GM23338 (cell line): ENCODE measurements around the gene NT5M. TPM values are rescaled to one million over a fixed set of nuclear protein-coding genes. Genes with fewer than 3 reads are reported as not detected.
"Not testable (repeated sequence)": the region's sequence is repeated elsewhere in the genome, so short reads cannot be mapped to it uniquely, and the experiment has no call there.

Source experiments
- ATAC-seq: fragments of 200-7000 bp; cut with Tn5 transposase; 3 replicates; pipeline ENCODE4 v1.9.1; 2020
- DNase-seq: peaks from one replicate; pipeline ENCODE4 v3.0.0-alpha.2; 2015; ENCODE audit warnings: low spot score
- H2AFZ ChIP-seq: fragments of 200-600 bp; sonication (generic); 2 replicates; pipeline ENCODE4 v1.8.0; 2016; ENCODE audit warnings: antibody characterized with exemption, mild to moderate bottlenecking, moderate library complexity
- H3F3A ChIP-seq: fragments of 200-600 bp; sonication (generic); replicated peaks from 2 replicates; pipeline ENCODE4 v1.8.0; 2017; ENCODE audit warnings: antibody characterized with exemption, mixed run types, low read depth
- H3K27ac ChIP-seq: fragments of 200-600 bp; sonication (generic); 2 replicates; pipeline ENCODE4 v1.6.1; 2016; ENCODE audit warnings: low read depth
- H3K27me3 ChIP-seq: fragments of 200-600 bp; sonication (generic); 2 replicates; pipeline ENCODE4 v1.8.0; 2016; ENCODE audit warnings: mild to moderate bottlenecking, mixed run types, moderate library complexity; ENCODE audit not compliant: insufficient read depth
- H3K36me3 ChIP-seq: fragments of 200-600 bp; sonication (generic); 2 replicates; pipeline ENCODE4 v1.8.0; 2016; ENCODE audit warnings: mild to moderate bottlenecking; ENCODE audit not compliant: insufficient read depth
- H3K4me1 ChIP-seq: fragments of 200-600 bp; sonication (generic); 2 replicates; pipeline ENCODE4 v1.8.0; 2016; ENCODE audit warnings: mild to moderate bottlenecking, moderate library complexity; ENCODE audit not compliant: insufficient read depth
- H3K4me2 ChIP-seq: fragments of 200-600 bp; sonication (generic); 2 replicates; pipeline ENCODE4 v1.7.1; 2017; ENCODE audit warnings: mixed run types
- H3K4me3 ChIP-seq: fragments of 200-600 bp; sonication (generic); 2 replicates; pipeline ENCODE4 v1.6.1; 2016; ENCODE audit warnings: mixed run types
- H3K79me2 ChIP-seq: fragments of 200-600 bp; sonication (generic); replicated peaks from 2 replicates; pipeline ENCODE4 v1.8.0; 2017; ENCODE audit warnings: mild to moderate bottlenecking; ENCODE audit not compliant: insufficient read depth
- H3K9me2 ChIP-seq: fragments of 200-600 bp; sonication (generic); 2 replicates; pipeline ENCODE4 v1.8.0; 2017; ENCODE audit not compliant: insufficient read depth
- H4K20me1 ChIP-seq: fragments of 200-600 bp; sonication (generic); replicated peaks from 2 replicates; pipeline ENCODE4 v1.8.0; 2017; ENCODE audit warnings: mild to moderate bottlenecking; ENCODE audit not compliant: insufficient read depth
- H3K27ac Mint-ChIP-seq: 2 replicates; pipeline ENCODE4 v1.8.0; 2020; ENCODE audit warnings: inconsistent platforms, mild to moderate bottlenecking, moderate library complexity, mixed read lengths
- H3K27me3 Mint-ChIP-seq: 3 replicates; pipeline ENCODE4 v1.8.0; 2022; ENCODE audit warnings: low read depth, mild to moderate bottlenecking, moderate library complexity, mixed read lengths, inconsistent platforms; ENCODE audit not compliant: insufficient read depth, poor library complexity
- H3K36me3 Mint-ChIP-seq: 3 replicates; pipeline ENCODE4 v1.8.0; 2021; ENCODE audit warnings: low read depth, mild to moderate bottlenecking, inconsistent platforms, moderate library complexity, mixed read lengths
- H3K4me1 Mint-ChIP-seq: 3 replicates; pipeline ENCODE4 v1.8.0; 2020; ENCODE audit warnings: mild to moderate bottlenecking, inconsistent platforms, mixed read lengths
- H3K4me3 Mint-ChIP-seq: 3 replicates; pipeline ENCODE4 v1.8.0; 2021; ENCODE audit warnings: moderate library complexity, mild to moderate bottlenecking, inconsistent platforms, mixed read lengths
- H3K9me3 Mint-ChIP-seq: 3 replicates; pipeline ENCODE4 v1.8.0; 2020; ENCODE audit warnings: moderate library complexity, mild to moderate bottlenecking, inconsistent platforms, mixed read lengths
- CREB1 ChIP-seq: fragments of 250-450 bp; sonication (Bioruptor Pico); IDR thresholded peaks from 2 replicates; pipeline ENCODE4 v1.5.0; 2020; ENCODE audit warnings: low read depth, mild to moderate bottlenecking, moderate library complexity
- STAT1 ChIP-seq: IDR thresholded peaks from one replicate; pipeline ENCODE4 v1.6.1; 2016; ENCODE audit warnings: antibody characterized with exemption; ENCODE audit not compliant: unreplicated experiment
- ZNF114 ChIP-seq: fragments of 250-450 bp; sonication (Bioruptor Pico); IDR thresholded peaks from 2 replicates; pipeline ENCODE4 v1.5.0; 2020; ENCODE audit warnings: mild to moderate bottlenecking, moderate library complexity
- polyA plus RNA-seq: library from polyadenylated mRNA; unstranded; fragments of >200 nt; fragmentation: Nextera tagmentation; extraction: Ambion mirVana; gene quantifications from 2 replicates; pipeline ENCODE4 v1.2.1, GENCODE V29; 2016
- total RNA-seq: library from RNA; depleted of rRNA; stranded (reverse); fragments of >200 nt; shearing (Covaris generic); gene quantifications from 2 replicates; pipeline ENCODE4 v1.2.3, GENCODE V29; 2014
- TF ChIP-seq, protein P1 (sequence below): fragments of 250-450 bp; sonication (Bioruptor Pico); IDR thresholded peaks from 2 replicates; pipeline ENCODE4 v1.5.0; 2020; ENCODE audit warnings: mild to moderate bottlenecking, moderate library complexity
- TF ChIP-seq, protein P2 (sequence below), 2 experiments: fragments of 200-600 bp in 1 of 2; sonication (generic) in 1 of 2; conservative IDR thresholded peaks; 2 replicates each; pipeline versions ENCODE4 v1.5.1 to v1.6.1; 2016 to 2017; ENCODE audit warnings: antibody characterized with exemption in 2 of 2, low read depth in 2 of 2, mild to moderate bottlenecking in 2 of 2, moderate library complexity in 1 of 2
- TF ChIP-seq, protein P3 (sequence below): IDR thresholded peaks from one replicate; pipeline ENCODE4 v1.6.1; 2018; ENCODE audit warnings: antibody characterized with exemption; ENCODE audit not compliant: unreplicated experiment

Gene NT5M
- total and polyA plus RNA-seq, 2 experiments from 2014 or later = 6.0 to 10.6 TPM

DNA sequence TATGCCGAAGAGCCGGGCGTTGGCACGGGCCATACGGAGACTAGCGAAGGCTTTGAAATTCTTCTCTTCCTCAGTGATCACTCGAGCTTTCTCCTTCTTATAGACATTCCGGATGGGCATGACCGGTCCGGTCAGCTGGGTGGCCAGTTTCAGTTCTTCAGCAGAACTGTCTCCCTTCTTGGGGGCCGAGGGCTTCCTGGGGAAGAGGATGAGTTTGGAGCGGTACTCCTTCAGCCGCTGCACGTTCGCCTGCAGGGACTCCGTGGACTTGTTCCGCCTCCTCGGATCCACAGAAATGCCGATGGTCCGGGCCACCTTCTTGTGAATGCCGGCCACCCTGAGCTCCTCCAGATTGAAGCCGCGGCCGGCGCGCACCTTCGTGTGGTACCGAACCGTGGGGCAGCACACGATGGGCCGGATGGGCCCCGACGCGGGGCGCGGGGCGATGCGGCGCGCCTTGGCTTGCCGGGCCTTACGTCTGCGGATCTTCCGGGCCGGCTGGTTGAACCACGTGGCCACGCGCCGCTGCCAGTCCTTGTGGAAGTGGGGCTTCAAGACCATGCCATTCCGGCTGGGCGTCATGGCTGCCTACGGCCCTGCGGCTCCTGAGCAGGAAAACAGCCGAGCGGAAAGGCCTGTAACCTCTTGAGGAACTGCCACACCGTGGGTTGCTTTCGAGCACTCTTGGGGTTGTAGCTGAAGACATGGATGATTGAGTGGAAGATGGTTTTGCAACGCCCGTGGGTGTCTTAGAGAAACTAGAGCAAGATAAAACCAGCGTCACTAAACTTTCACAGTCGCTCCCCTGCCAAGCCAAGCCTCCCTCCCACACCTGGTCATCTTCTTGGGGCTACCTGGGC is 80.5 kb downstream of the NT5M start:
- DNase-seq, H4K20me1 ChIP-seq, H3K4me3 Mint-ChIP-seq, ATAC-seq, H3K9me3 Mint-ChIP-seq, H3K27ac Mint-ChIP-seq, H3K27me3 Mint-ChIP-seq, H3K9me2 ChIP-seq, H3K36me3 ChIP-seq, H3K4me1 ChIP-seq, H3K4me3 ChIP-seq, H3K27me3 ChIP-seq, H3F3A ChIP-seq, H3K79me2 ChIP-seq, H3K27ac ChIP-seq, H3K4me2 ChIP-seq, H3K4me1 Mint-ChIP-seq, H3K36me3 Mint-ChIP-seq: not testable (repeated sequence)
- H2AFZ ChIP-seq = peak overlapping the region; percentile 56; the same call in 1 of the 2 replicates

DNA sequence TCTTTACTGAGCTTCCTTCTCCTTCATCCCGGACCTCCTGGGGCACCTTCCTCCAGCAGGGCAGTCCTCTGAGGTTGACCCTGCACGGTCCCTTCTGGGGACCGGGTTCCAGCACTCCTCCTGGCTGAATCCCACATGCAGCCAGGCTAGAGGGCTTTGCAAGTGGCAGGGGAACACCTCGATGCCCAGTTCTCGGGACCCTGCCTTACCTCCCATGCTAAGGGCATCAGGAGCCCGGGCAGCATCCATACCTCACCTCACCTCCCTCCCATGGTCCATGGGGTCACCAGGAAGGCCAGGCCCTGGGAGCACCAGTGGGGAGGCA is 81.1 kb downstream of the NT5M start:
- H3K27me3 Mint-ChIP-seq = peaks cover 3% of the 10 kb centered on the region
- H3K36me3 ChIP-seq = no peaks in the 10 kb centered on the region
- no peaks in the 10 kb centered on the region for H3K9me3 Mint-ChIP-seq
- H3K4me3 ChIP-seq = no peak overlapping the region
- no peak overlapping the region for H3K4me3 Mint-ChIP-seq
- H3K4me1 ChIP-seq = no peaks in the 10 kb centered on the region
- peaks cover 5% of the 10 kb centered on the region for H3K4me1 Mint-ChIP-seq
- H3K27ac Mint-ChIP-seq = no peak overlapping the region
- no peaks in the 10 kb centered on the region for H3K79me2 ChIP-seq
- ATAC-seq (no peak), DNase-seq (no peak)
- TF ChIP-seq CREB1 (CRISPR knock-in tag) (no peak), ZNF114 (CRISPR knock-in tag) (no peak), STAT1 (no peak)
- TF ChIP-seq, protein P1, sequence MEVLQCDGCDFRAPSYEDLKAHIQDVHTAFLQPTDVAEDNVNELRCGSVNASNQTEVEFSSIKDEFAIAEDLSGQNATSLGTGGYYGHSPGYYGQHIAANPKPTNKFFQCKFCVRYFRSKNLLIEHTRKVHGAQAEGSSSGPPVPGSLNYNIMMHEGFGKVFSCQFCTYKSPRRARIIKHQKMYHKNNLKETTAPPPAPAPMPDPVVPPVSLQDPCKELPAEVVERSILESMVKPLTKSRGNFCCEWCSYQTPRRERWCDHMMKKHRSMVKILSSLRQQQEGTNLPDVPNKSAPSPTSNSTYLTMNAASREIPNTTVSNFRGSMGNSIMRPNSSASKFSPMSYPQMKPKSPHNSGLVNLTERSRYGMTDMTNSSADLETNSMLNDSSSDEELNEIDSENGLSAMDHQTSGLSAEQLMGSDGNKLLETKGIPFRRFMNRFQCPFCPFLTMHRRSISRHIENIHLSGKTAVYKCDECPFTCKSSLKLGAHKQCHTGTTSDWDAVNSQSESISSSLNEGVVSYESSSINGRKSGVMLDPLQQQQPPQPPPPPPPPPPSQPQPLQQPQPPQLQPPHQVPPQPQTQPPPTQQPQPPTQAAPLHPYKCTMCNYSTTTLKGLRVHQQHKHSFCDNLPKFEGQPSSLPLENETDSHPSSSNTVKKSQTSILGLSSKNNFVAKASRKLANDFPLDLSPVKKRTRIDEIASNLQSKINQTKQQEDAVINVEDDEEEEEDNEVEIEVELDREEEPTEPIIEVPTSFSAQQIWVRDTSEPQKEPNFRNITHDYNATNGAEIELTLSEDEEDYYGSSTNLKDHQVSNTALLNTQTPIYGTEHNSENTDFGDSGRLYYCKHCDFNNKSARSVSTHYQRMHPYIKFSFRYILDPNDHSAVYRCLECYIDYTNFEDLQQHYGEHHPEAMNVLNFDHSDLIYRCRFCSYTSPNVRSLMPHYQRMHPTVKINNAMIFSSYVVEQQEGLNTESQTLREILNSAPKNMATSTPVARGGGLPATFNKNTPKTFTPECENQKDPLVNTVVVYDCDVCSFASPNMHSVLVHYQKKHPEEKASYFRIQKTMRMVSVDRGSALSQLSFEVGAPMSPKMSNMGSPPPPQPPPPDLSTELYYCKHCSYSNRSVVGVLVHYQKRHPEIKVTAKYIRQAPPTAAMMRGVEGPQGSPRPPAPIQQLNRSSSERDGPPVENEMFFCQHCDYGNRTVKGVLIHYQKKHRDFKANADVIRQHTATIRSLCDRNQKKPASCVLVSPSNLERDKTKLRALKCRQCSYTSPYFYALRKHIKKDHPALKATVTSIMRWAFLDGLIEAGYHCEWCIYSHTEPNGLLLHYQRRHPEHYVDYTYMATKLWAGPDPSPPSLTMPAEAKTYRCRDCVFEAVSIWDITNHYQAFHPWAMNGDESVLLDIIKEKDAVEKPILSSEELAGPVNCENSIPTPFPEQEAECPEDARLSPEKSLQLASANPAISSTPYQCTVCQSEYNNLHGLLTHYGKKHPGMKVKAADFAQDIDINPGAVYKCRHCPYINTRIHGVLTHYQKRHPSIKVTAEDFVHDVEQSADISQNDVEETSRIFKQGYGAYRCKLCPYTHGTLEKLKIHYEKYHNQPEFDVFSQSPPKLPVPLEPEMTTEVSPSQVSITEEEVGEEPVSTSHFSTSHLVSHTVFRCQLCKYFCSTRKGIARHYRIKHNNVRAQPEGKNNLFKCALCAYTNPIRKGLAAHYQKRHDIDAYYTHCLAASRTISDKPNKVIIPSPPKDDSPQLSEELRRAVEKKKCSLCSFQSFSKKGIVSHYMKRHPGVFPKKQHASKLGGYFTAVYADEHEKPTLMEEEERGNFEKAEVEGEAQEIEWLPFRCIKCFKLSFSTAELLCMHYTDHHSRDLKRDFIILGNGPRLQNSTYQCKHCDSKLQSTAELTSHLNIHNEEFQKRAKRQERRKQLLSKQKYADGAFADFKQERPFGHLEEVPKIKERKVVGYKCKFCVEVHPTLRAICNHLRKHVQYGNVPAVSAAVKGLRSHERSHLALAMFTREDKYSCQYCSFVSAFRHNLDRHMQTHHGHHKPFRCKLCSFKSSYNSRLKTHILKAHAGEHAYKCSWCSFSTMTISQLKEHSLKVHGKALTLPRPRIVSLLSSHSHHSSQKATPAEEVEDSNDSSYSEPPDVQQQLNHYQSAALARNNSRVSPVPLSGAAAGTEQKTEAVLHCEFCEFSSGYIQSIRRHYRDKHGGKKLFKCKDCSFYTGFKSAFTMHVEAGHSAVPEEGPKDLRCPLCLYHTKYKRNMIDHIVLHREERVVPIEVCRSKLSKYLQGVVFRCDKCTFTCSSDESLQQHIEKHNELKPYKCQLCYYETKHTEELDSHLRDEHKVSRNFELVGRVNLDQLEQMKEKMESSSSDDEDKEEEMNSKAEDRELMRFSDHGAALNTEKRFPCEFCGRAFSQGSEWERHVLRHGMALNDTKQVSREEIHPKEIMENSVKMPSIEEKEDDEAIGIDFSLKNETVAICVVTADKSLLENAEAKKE (CRISPR knock-in tag) = no peak
- TF ChIP-seq, protein P2, sequence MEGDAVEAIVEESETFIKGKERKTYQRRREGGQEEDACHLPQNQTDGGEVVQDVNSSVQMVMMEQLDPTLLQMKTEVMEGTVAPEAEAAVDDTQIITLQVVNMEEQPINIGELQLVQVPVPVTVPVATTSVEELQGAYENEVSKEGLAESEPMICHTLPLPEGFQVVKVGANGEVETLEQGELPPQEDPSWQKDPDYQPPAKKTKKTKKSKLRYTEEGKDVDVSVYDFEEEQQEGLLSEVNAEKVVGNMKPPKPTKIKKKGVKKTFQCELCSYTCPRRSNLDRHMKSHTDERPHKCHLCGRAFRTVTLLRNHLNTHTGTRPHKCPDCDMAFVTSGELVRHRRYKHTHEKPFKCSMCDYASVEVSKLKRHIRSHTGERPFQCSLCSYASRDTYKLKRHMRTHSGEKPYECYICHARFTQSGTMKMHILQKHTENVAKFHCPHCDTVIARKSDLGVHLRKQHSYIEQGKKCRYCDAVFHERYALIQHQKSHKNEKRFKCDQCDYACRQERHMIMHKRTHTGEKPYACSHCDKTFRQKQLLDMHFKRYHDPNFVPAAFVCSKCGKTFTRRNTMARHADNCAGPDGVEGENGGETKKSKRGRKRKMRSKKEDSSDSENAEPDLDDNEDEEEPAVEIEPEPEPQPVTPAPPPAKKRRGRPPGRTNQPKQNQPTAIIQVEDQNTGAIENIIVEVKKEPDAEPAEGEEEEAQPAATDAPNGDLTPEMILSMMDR (conservative IDR thresholded peaks at IDR 0.05; ENCODE audit: low read depth in 2 of 2) = no peak
- TF ChIP-seq, protein P3, sequence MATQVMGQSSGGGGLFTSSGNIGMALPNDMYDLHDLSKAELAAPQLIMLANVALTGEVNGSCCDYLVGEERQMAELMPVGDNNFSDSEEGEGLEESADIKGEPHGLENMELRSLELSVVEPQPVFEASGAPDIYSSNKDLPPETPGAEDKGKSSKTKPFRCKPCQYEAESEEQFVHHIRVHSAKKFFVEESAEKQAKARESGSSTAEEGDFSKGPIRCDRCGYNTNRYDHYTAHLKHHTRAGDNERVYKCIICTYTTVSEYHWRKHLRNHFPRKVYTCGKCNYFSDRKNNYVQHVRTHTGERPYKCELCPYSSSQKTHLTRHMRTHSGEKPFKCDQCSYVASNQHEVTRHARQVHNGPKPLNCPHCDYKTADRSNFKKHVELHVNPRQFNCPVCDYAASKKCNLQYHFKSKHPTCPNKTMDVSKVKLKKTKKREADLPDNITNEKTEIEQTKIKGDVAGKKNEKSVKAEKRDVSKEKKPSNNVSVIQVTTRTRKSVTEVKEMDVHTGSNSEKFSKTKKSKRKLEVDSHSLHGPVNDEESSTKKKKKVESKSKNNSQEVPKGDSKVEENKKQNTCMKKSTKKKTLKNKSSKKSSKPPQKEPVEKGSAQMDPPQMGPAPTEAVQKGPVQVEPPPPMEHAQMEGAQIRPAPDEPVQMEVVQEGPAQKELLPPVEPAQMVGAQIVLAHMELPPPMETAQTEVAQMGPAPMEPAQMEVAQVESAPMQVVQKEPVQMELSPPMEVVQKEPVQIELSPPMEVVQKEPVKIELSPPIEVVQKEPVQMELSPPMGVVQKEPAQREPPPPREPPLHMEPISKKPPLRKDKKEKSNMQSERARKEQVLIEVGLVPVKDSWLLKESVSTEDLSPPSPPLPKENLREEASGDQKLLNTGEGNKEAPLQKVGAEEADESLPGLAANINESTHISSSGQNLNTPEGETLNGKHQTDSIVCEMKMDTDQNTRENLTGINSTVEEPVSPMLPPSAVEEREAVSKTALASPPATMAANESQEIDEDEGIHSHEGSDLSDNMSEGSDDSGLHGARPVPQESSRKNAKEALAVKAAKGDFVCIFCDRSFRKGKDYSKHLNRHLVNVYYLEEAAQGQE = no peak
- no peaks in the 10 kb centered on the region for H3K27me3 ChIP-seq
- peak overlapping the region; percentile 56; the same call in 1 of the 2 replicates for H2AFZ ChIP-seq
- no peaks in the 10 kb centered on the region for H3F3A ChIP-seq
- H3K9me2 ChIP-seq = no peaks in the 10 kb centered on the region
- H4K20me1 ChIP-seq = no peaks in the 10 kb centered on the region
- no peak overlapping the region for H3K27ac ChIP-seq
- no peak overlapping the region for H3K4me2 ChIP-seq
- no peaks in the 10 kb centered on the region for H3K36me3 Mint-ChIP-seq
